ENCODE results near the gene ATOH8.

ATOH8 gene

GRCh38 chr2:85719609-85720240 lies 34.1 kb upstream of the ATOH8 start:
- DNase-seq = no peak

- DNase-seq = no peak
These were observed 33.3 kb upstream of the ATOH8 start for GRCh38 chr2:85720533-85720932.

GRCh38 chr2:85721641-85722040 lies 32.1 kb upstream of the ATOH8 start:
- DNase-seq = no peak

- DNase-seq = no peak
These were observed 31.3 kb upstream of the ATOH8 start for GRCh38 chr2:85722519-85722918.

- no peak for DNase-seq
These were observed 30.0 kb upstream of the ATOH8 start for GRCh38 chr2:85723707-85724360.

GRCh38 chr2:85724731-85725181 lies 29.0 kb upstream of the ATOH8 start:
- no peak for DNase-seq

- DNase-seq = no peak
These were observed 28.3 kb upstream of the ATOH8 start for GRCh38 chr2:85725451-85725850.

- DNase-seq = no peak
These were observed 26.0 kb upstream of the ATOH8 start for GRCh38 chr2:85727798-85728197.

GRCh38 chr2:85728342-85728741 lies 25.4 kb upstream of the ATOH8 start:
- no peak for DNase-seq

- peak; percentile 63 for DNase-seq
These were observed 24.6 kb upstream of the ATOH8 start for GRCh38 chr2:85728883-85729824.

GRCh38 chr2:85729825-85730510 lies 23.8 kb upstream of the ATOH8 start:
- no peak for DNase-seq

GRCh38 chr2:85730686-85731230 lies 23.0 kb upstream of the ATOH8 start:
- no peak for DNase-seq

- no peak for DNase-seq
These were observed 22.2 kb upstream of the ATOH8 start for GRCh38 chr2:85731606-85732005.

GRCh38 chr2:85732467-85733120 lies 21.2 kb upstream of the ATOH8 start:
- DNase-seq = no peak

GRCh38 chr2:85733121-85733960 lies 20.4 kb upstream of the ATOH8 start:
- DNase-seq = peak; percentile 29

- DNase-seq = no peak
These were observed 19.8 kb upstream of the ATOH8 start for GRCh38 chr2:85734015-85734414.

GRCh38 chr2:85734942-85735608 lies 18.7 kb upstream of the ATOH8 start:
- DNase-seq = no peak

GRCh38 chr2:85735691-85736090 lies 18.1 kb upstream of the ATOH8 start:
- DNase-seq = no peak

- no peak for DNase-seq
These were observed 17.1 kb upstream of the ATOH8 start for GRCh38 chr2:85736456-85737355.

- DNase-seq = no peak
These were observed 16.3 kb upstream of the ATOH8 start for GRCh38 chr2:85737481-85737880.

All from NCI-H1694 treated with DMSO at 0.1 percent for 48 hours (cell line).